GM12872 (cell line): Measurements from ENCODE around the gene CRB3.

Source experiments
- TF ChIP-seq, protein P1 (sequence below): IDR thresholded peaks from 3 replicates; pipeline ENCODE4 v1.5.1; 2011; ENCODE audit warnings: low read depth, mild to moderate bottlenecking, low read length, moderate library complexity; ENCODE audit not compliant: insufficient read depth

Gene CRB3

DNA sequence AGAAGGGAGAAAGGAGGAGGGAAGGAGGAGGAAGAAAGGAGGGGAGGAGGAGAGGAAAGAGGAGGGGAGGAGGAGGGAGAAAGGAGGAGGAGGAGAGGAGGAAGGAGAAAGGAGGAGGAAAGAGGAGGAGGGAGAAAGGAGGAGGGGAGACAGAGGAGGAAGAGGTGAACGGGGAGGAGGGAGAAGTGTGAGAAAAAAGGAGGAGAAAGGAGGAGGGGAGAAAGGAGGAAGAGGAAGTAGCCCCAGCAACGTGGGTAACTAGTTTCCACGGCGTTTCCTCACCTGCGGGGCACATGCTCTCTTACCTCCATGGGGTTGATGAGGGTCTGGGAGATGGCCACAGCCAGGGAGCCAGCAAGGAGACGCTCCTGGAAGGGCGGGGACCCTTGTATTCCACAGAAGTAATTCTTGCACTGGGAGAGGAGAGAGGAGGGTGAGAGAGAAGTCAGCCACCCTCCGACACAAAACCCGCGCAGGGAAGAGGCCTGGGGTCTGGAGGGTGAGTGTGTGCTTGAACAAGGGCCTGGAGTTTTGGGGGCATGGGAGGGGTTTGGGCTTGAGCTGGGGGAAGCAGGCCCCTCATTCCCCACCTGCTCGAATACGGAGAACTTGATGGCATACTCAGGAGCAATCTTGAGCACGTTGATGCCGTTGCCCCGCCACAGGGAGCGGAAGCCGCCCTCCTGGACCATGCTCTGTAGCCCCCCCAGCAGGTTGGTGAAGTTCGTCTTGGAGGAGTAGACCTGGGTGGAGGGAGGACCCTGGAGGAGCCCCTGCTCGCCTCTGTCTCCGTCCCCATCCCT, 34.5 kb upstream of the CRB3 start:
- TF ChIP-seq, protein P1, sequence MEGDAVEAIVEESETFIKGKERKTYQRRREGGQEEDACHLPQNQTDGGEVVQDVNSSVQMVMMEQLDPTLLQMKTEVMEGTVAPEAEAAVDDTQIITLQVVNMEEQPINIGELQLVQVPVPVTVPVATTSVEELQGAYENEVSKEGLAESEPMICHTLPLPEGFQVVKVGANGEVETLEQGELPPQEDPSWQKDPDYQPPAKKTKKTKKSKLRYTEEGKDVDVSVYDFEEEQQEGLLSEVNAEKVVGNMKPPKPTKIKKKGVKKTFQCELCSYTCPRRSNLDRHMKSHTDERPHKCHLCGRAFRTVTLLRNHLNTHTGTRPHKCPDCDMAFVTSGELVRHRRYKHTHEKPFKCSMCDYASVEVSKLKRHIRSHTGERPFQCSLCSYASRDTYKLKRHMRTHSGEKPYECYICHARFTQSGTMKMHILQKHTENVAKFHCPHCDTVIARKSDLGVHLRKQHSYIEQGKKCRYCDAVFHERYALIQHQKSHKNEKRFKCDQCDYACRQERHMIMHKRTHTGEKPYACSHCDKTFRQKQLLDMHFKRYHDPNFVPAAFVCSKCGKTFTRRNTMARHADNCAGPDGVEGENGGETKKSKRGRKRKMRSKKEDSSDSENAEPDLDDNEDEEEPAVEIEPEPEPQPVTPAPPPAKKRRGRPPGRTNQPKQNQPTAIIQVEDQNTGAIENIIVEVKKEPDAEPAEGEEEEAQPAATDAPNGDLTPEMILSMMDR, result no peak

- TF ChIP-seq, protein P1, result no peak
These were observed 32.2 kb upstream of the CRB3 start for GRCh38 chr19:6431891-6432290.

- TF ChIP-seq, protein P1, result no peak
These were observed 30.9 kb upstream of the CRB3 start for GRCh38 chr19:6433165-6433564.

DNA sequence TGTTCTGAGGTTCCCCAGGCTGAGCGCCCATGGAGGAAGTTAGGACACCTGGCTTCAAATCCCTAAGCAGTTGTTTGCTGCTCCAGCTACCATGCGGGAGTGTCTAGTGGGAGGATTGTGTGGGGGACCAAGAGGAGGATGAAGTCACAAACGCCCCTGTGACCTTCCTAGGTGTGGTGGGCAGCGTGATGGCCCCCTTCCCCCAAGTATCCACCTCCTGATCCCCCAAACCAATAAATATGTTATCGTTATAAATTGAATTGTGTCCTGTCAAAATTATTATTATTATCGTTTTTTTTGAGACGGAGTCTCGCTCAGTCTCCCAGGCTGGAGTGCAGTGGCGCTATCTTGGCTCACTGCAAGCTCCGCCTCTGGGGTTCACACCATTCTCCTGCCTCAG, 30.4 kb upstream of the CRB3 start, which contains the start of gene SLC25A41:
TSS of gene SLC25A41 (minus strand) at position 101 of the 400 bp plus-strand sequence. CDS start at position 31, 70 bp downstream.
- TF ChIP-seq, protein P1, result no peak

DNA sequence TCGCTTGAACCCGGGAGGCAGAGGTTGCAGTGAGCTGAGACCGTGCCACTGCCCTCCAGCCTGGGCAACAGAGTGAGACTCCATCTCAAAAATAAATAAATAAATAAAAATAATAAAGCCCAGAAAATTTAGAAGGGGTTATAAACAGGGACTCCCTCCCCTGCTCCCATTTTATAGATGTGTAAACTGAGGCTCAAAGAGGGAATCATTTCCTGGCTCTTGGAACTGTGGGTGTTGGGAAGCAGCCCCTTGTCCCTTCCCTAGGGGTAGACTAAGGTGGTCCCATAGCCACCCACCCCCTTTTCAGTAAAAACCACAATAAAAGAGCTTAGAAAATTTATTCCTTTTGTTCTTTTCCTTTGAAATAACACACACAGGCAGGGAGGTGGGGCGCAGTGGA, 24.3 kb upstream of the CRB3 start:
- TF ChIP-seq, protein P1, result no peak

DNA sequence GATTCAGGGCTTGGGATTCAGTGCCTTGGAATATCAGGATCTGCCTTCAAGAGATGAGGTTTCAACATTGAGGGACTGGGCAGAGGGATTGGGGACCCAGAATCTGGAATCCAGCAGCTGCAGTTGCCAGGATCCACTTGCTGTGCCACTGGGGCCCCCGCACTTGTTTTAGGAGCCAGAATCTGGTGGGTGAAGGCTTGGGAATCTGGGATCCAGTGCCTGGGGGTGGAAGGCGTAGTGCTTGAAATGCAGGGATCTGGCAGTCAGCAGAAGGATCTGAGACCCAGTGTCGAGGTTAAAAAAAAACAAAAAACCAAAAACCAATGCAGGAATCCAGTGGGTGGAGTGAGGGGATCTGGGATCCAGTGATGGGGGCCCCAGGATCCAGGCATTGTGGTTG, 23.2 kb upstream of the CRB3 start:
- TF ChIP-seq, protein P1, result no peak

DNA sequence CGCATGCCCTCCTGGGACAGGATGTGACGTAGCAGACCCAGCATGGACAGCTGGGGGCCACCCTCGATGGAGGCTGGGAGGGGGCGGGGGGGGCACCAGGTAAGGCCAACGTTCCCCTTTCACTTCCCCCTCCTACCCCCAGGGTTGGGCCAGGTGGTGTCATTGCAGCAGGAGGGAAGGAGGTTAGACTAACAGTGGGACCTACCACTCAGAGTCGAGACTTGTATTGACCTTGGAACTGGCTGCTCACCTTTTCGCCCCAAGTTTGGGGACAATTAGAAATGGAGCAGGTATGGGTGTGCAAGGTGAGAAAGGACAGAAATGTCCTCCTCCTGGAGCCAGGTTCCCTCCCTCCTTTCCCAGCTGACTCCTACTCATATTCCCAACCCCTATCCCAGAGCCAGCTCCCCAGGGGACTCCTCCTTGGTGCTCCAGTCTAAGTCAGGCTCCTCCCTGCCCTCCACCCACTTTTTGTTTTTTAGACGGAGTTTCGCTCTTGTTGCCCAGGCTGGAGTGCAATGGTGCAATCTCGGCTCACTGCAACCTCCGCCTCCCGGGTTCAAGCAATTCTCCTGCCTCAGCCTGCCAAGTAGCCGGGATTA, 21.9 kb upstream of the CRB3 start:
- TF ChIP-seq, protein P1, result no peak
